SIG-M5 treated with dmso at 0.1 percent for 504 hours (cell line): Measurements from ENCODE around the gene ESPN.

Experiments
- DNase-seq: peaks from one replicate; lab custom pipeline; 2025; ENCODE audit not compliant: unreplicated experiment; lab: John Stamatoyannopoulos, UW

ESPN gene

DNA sequence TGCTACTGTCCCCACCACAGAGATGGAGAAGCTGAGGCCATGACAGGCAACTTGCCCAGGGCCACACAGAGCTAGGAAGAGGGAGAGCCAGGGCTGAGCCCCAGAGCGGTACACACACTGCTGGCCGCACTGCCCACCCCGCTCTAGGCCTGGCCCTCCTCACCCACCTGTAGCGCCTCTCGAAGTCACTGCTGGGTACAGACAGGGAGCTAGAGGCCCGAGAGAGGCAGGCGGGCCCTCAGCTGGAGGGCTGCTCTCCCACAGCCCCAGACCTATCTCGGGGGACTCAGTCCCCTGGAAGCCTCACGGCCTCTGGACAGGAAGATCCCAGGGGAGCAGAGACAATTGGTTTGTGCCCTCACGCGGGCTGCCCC, 84.2 kb downstream of the ESPN start:
- DNase-seq = no peak

DNA sequence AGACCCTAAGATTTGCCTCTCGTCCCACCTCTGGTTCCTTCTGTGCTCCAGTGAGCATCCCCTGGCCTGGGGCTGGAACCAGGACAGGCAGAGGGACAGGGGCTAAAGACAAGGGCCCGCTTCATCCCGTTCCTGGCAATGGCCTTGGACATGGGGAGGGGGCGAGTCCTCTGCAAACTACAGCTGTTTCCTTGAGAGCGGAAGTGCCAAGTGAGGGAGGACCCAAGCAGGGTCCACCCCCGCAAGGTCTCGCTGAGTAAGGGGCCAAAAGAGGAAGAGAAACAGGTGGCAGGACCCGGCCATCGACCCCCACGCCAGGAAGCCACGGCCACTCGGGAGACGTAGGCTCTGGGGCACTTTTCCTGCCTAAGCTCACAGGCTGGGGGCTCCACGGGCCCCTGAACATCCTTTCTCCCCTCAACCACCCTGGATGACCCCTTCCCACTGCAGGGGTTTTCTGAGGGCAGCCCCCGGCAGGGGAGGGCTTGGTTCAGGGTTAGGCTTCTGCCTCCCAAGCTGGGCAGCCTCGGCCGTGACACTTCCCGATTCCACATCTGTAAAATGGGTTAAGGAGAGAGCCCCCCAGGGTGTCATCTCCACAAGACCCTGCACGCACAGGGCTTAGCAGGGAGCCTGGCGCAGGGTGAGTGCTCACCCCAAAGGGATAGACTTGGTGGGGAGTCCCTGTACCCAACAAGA, 84.8 kb downstream of the ESPN start:
- DNase-seq = no peak

DNA sequence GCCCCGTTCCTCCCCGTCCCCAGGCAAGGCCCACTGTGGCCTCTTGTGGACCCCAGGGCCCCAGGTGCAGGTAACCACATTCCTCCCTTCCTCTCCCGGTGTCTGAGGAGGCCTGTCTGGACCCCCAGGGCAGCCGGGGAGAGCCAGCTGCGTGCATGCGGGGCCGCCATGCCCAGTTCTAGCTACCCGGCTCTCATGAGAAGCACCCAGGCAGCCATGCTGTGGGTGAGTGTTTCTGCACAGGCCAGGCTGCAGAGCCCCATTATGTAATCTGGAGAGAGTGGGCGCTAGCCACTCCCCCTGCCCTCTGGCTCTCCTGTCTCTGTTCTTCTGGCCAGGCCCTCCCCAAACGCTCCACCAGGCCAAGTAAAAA, 85.3 kb downstream of the ESPN start:
- no peak for DNase-seq

DNA sequence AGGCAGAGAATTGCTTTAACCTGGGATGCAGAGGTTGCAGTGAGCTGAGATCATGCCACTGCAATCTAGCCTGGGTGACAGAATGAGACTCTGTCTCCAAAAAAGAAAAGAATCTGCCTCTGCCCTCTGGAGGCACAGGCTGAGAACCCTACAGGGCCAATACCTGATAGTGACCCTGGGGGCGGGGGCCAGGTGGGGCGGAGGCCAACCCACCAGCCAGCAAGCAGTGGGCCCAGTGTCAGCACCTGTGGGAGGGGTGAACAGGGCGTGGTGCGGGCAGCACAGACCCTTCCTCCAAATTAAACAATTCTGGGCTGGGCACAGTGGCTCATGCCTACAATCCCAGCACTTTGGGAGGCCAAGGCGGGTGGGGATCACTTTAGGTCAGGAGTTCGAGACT, 85.9 kb downstream of the ESPN start:
- DNase-seq = no peak
